HG03378 (cell line): ENCODE results near the gene PLBD2.

ENCODE experiments used
- ATAC-seq: cut with Tn5 transposase; IDR thresholded peaks from one replicate; pipeline ENCODE4 v1.9.1; 2021; ENCODE audit warnings: mild to moderate bottlenecking, moderate library complexity; ENCODE audit not compliant: unreplicated experiment

The PLBD2 gene

GRCh38 chr12:113392988-113393579 is 34.7 kb downstream of the PLBD2 start:
- no peak for ATAC-seq

GRCh38 chr12:113393749-113394148 is 35.4 kb downstream of the PLBD2 start:
- no peak for ATAC-seq

- no peak for ATAC-seq
These were observed 36.7 kb downstream of the PLBD2 start for GRCh38 chr12:113395119-113395518.

- no peak for ATAC-seq
These were observed 37.8 kb downstream of the PLBD2 start for GRCh38 chr12:113396200-113396599.

GRCh38 chr12:113396828-113397496 is 38.6 kb downstream of the PLBD2 start:
- ATAC-seq, result no peak

- no peak for ATAC-seq
These were observed 39.3 kb downstream of the PLBD2 start for GRCh38 chr12:113397497-113398197.

- ATAC-seq, result no peak
These were observed 40.2 kb downstream of the PLBD2 start for GRCh38 chr12:113398346-113399290.

- ATAC-seq, result no peak
These were observed 41.1 kb downstream of the PLBD2 start for GRCh38 chr12:113399490-113399889.

- ATAC-seq, result no peak
These were observed 42.0 kb downstream of the PLBD2 start for GRCh38 chr12:113400362-113400761.

- ATAC-seq, result no peak
These were observed 42.9 kb downstream of the PLBD2 start for GRCh38 chr12:113401066-113402000.

GRCh38 chr12:113402586-113403260 is 44.3 kb downstream of the PLBD2 start:
- no peak for ATAC-seq

GRCh38 chr12:113403435-113404415 is 45.3 kb downstream of the PLBD2 start, which contains the start of gene SDS:
Gene SDS, minus strand, starts transcription at chr12:113403887. Its CDS starts 4,179 bp downstream, at chr12:113399708.
- no peak for ATAC-seq

- no peak for ATAC-seq
These were observed 47.3 kb downstream of the PLBD2 start for GRCh38 chr12:113405694-113406093.

- ATAC-seq, result no peak
These were observed 49.7 kb downstream of the PLBD2 start for GRCh38 chr12:113407931-113408600.

GRCh38 chr12:113408756-113409298 is 50.4 kb downstream of the PLBD2 start:
- no peak for ATAC-seq

- no peak for ATAC-seq
These were observed 51.2 kb downstream of the PLBD2 start for GRCh38 chr12:113409462-113410124.

- ATAC-seq, result no peak
These were observed 55.1 kb downstream of the PLBD2 start for GRCh38 chr12:113413488-113413939.
